GM12891 (cell line): ENCODE results near the gene EDARADD.
"Not testable (repeated sequence)": the region's sequence is repeated elsewhere in the genome, so short reads cannot be mapped to it uniquely, and the experiment has no call there.

Experiments
- POLR2A ChIP-seq: IDR thresholded peaks from 2 replicates; pipeline ENCODE4 v1.6.1; 2011; ENCODE audit warnings: low read depth, low read length, control low read depth
- POLR2AphosphoS5 ChIP-seq: IDR thresholded peaks from 2 replicates; pipeline ENCODE4 v1.6.1; 2011; ENCODE audit warnings: low read depth, low read length, control low read depth

- TF ChIP-seq POLR2A, POLR2AphosphoS5: not testable (repeated sequence)
Observed at GRCh38 chr1:236352747-236353146, 41.3 kb upstream of the EDARADD start.
